ENCODE measurements around the gene ARPC5L. TPM values are rescaled to one million over a fixed set of nuclear protein-coding genes. Genes with fewer than 3 reads are reported as not detected.

Gene ARPC5L
- 10 to 100 TPM; 50.9 to 51.4 TPM for total RNA-seq
- 34.2 TPM for polyA plus RNA-seq (2013, experiment 1 of 2)
- 34.9 TPM for polyA plus RNA-seq (2013, experiment 2 of 2)
- long read RNA-seq, experiment 1, transcript ARPC5L-201 (4 exons, 1,325 nt) = major isoform, 39 of 44 reads
- long read RNA-seq, experiment 1, partial matches to known transcripts = 0 of 44 reads
- long read RNA-seq, experiment 1, other reads (novel, unspliced or antisense) = 3 of 44 reads
- long read RNA-seq, experiment 2, transcript ARPC5L-203 (3 exons, 1,877 nt) = minor isoform, 5 of 106 reads
- long read RNA-seq, experiment 2, transcript ARPC5L-201 (4 exons, 1,325 nt) = major isoform, 92 of 106 reads
- long read RNA-seq, experiment 2, partial matches to known transcripts = 1 of 106 reads
- long read RNA-seq, experiment 2, other reads (novel, unspliced or antisense) = 6 of 106 reads
- long read RNA-seq, experiment 3, transcript ARPC5L-201 (4 exons, 1,325 nt) = major isoform, 54 of 62 reads
- long read RNA-seq, experiment 3, partial matches to known transcripts = 2 of 62 reads
- long read RNA-seq, experiment 3, other reads (novel, unspliced or antisense) = 6 of 62 reads
- long read RNA-seq, experiment 4, transcript ARPC5L-201 (4 exons, 1,325 nt) = major isoform, 96 of 107 reads
- long read RNA-seq, experiment 4, partial matches to known transcripts = 11 of 107 reads
- long read RNA-seq, experiment 4, other reads (novel, unspliced or antisense) = 0 of 107 reads

DNA sequence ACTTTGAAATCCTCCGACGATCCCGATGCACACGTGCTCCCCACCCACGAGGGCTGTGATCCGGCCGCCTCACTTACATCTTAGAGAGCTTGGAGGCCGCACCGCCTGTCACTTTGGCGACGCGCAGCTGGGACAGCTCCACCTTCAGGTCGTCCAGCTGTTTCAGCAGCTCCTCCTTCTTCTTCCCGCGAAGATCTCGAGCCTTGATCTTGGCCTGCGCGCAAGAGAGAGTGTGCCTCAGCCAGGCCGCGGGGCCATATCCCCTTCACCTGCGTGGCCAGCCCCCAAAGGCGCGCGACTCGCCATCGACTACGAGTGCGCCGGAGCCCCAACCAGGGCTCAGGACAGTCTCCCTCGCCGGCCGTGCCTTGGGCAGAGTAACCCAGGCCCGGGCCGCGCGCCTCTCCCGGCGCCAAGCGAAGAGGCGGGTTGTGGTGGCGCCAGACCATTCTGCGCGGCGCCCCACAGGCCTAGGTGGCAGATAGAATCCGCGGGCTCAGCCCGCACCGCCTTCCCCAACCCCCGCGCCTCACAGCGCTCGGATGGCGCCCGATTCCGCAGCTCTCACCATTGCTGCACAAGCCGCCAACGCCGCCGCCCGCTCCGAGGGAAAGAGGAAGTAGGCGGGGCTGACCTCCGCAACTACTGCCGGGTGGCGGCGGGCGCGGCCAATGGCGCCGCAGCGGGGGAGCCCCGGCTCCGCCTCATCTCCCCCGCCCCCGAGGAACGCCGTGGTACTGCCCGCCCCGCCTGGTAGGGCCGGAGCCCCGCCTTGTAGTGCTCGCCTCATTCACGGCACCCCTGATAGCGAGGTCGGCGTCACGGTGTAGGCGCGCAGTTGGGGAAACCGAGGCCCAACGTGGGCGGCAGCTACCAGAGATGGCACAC lies at the start of gene ARPC5L, which contains the start of gene RPL35:
TSS of gene ARPC5L (plus strand) at position 789 of the 888 bp plus-strand sequence. CDS start 7,161 bp downstream, outside the sequence.
TSS of gene RPL35 (minus strand) at position 616 of the 888 bp plus-strand sequence. CDS start at position 571, 45 bp downstream.
- Mint-ChIP-seq H3K9me3 (no peaks in the 10 kb centered on the region), H3K36me3 (ENCODE audit: low read depth) (peaks cover 45% of the 10 kb centered on the region)
- TF ChIP-seq, protein P1, sequence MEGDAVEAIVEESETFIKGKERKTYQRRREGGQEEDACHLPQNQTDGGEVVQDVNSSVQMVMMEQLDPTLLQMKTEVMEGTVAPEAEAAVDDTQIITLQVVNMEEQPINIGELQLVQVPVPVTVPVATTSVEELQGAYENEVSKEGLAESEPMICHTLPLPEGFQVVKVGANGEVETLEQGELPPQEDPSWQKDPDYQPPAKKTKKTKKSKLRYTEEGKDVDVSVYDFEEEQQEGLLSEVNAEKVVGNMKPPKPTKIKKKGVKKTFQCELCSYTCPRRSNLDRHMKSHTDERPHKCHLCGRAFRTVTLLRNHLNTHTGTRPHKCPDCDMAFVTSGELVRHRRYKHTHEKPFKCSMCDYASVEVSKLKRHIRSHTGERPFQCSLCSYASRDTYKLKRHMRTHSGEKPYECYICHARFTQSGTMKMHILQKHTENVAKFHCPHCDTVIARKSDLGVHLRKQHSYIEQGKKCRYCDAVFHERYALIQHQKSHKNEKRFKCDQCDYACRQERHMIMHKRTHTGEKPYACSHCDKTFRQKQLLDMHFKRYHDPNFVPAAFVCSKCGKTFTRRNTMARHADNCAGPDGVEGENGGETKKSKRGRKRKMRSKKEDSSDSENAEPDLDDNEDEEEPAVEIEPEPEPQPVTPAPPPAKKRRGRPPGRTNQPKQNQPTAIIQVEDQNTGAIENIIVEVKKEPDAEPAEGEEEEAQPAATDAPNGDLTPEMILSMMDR (conservative IDR thresholded peaks at IDR 0.05) = peak; percentile 59

DNA sequence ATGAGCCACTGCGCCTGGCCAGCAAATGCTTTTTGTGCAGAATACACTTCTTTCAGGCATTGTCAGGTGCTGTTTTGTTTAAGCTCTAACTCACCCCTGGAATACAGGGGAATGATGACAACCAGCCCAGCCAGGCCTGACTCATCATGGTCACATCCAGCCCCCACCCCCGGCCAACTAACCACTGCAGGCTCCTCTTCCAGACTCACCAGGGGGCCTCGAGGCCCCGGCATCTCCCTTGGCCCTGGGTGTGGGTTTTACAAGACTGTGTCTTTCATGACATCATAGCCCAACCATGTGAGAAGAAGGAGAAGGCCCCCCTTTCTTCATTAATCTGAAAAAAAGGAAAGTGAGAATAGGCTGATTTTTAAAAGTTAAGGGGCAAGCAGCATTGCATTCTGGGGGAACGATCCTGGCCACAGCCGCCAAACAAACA lies 49.5 kb upstream of the ARPC5L start:
- 54 to 81% methylated on average over 2 to 6 of the region's 6 CpGs for WGBS, 2 experiments (ENCODE audit: insufficient coverage in 1 of 2, insufficient read length in 1 of 2)
- H3K4me3 Mint-ChIP-seq = no peak overlapping the region
- H3K4me1 Mint-ChIP-seq = peaks cover 21% of the 10 kb centered on the region
- Histone ChIP-seq H3K27me3 (ENCODE audit: control insufficient read depth, insufficient read depth, low read length, poor library complexity, severe bottlenecking) (no peaks in the 10 kb centered on the region), H3K36me3 (ENCODE audit: control insufficient read depth, insufficient read depth, low read length) (no peaks in the 10 kb centered on the region), H3K4me1 (ENCODE audit: control insufficient read depth, insufficient read depth, low read length) (peaks cover 7% of the 10 kb centered on the region), H3K4me3 (ENCODE audit: low read length) (no peak overlapping the region), H3K27ac (ENCODE audit: low read depth, low read length) (peak overlapping the region; percentile 13), H3K9me3 (ENCODE audit: control insufficient read depth, low read length) (no peaks in the 10 kb centered on the region), H3K9ac (ENCODE audit: extremely low read depth, low read length, poor library complexity, severe bottlenecking) (no peak overlapping the region)
- no peaks in the 10 kb centered on the region for H3K27me3 Mint-ChIP-seq (ENCODE audit: insufficient read depth)
- no peaks in the 10 kb centered on the region for H3K9me3 Mint-ChIP-seq
- peak overlapping the region; percentile 84 for H3K27ac Mint-ChIP-seq
- H3K36me3 Mint-ChIP-seq (ENCODE audit: low read depth) = peaks cover 12% of the 10 kb centered on the region
- TF ChIP-seq, protein P1 (conservative IDR thresholded peaks at IDR 0.05) = no peak
- peak; percentile 78 for DNase-seq

More for the DNA sequence above, at the start of gene ARPC5L, which contains the start of gene RPL35:
- Mint-ChIP-seq H3K4me3 (peak within 1 kb of the TSS; percentile 95), H3K4me1 (peaks cover 6% of the 10 kb centered on the region), H3K27ac (peak within 1 kb of the TSS; percentile 98), H3K27me3 (ENCODE audit: insufficient read depth) (no peaks in the 10 kb centered on the region)
- Histone ChIP-seq H3K27me3 (ENCODE audit: control insufficient read depth, insufficient read depth, low read length, poor library complexity, severe bottlenecking) (no peaks in the 10 kb centered on the region), H3K4me3 (ENCODE audit: low read length) (peak within 1 kb of the TSS; percentile 95), H3K9me3 (ENCODE audit: control insufficient read depth, low read length) (no peaks in the 10 kb centered on the region), H3K36me3 (ENCODE audit: control insufficient read depth, insufficient read depth, low read length) (peaks cover 42% of the 10 kb centered on the region), H3K4me1 (ENCODE audit: control insufficient read depth, insufficient read depth, low read length) (peaks cover 2% of the 10 kb centered on the region), H3K27ac (ENCODE audit: low read depth, low read length) (peak within 1 kb of the TSS; percentile 98), H3K9ac (ENCODE audit: extremely low read depth, low read length, poor library complexity, severe bottlenecking) (peak within 1 kb of the TSS; percentile 91)
- DNase-seq = peak; percentile 96
- 0% methylated on average over 54 to 92 of the region's 92 CpGs for WGBS, 2 experiments (ENCODE audit: insufficient coverage in 1 of 2, insufficient read length in 1 of 2)

DNA sequence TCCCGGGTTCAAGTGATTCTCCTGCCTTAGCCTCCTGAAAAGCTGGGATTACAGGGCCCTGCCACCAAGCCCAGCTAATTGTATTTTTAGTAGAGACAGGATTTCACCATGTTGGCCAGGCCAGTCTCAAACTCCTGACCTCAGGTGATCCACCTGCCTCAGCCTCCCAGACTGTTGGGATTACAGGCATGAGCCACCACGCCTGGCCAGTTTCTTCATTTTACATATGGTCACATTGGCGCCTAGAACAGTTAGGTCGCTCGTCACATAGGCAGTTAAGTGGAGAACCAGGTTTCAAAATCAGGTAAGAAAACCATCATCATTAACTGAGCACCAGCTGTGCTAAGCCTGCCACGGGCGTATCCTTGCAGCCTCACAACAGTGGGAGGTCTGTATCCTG lies 48.9 kb upstream of the ARPC5L start:
- Histone ChIP-seq H3K4me1 (ENCODE audit: control insufficient read depth, insufficient read depth, low read length) (peaks cover 7% of the 10 kb centered on the region), H3K36me3 (ENCODE audit: control insufficient read depth, insufficient read depth, low read length) (no peaks in the 10 kb centered on the region), H3K27me3 (ENCODE audit: control insufficient read depth, insufficient read depth, low read length, poor library complexity, severe bottlenecking) (no peaks in the 10 kb centered on the region), H3K27ac (ENCODE audit: low read depth, low read length) (no peak overlapping the region), H3K9me3 (ENCODE audit: control insufficient read depth, low read length) (no peaks in the 10 kb centered on the region), H3K4me3 (ENCODE audit: low read length) (no peak overlapping the region), H3K9ac (ENCODE audit: extremely low read depth, low read length, poor library complexity, severe bottlenecking) (no peak overlapping the region)
- Mint-ChIP-seq H3K4me1 (peaks cover 21% of the 10 kb centered on the region), H3K27ac (no peak overlapping the region), H3K4me3 (no peak overlapping the region), H3K36me3 (ENCODE audit: low read depth) (peaks cover 12% of the 10 kb centered on the region), H3K9me3 (no peaks in the 10 kb centered on the region), H3K27me3 (ENCODE audit: insufficient read depth) (no peaks in the 10 kb centered on the region)
- WGBS, 2 experiments (ENCODE audit: insufficient coverage in 1 of 2, insufficient read length in 1 of 2) = 89 to 94% methylated on average over 7 of the region's 7 CpGs
- TF ChIP-seq, protein P1 (conservative IDR thresholded peaks at IDR 0.05) = no peak
- no peak for DNase-seq
